ENCODE data around the gene RAPGEF6.

Gene RAPGEF6, protein sequence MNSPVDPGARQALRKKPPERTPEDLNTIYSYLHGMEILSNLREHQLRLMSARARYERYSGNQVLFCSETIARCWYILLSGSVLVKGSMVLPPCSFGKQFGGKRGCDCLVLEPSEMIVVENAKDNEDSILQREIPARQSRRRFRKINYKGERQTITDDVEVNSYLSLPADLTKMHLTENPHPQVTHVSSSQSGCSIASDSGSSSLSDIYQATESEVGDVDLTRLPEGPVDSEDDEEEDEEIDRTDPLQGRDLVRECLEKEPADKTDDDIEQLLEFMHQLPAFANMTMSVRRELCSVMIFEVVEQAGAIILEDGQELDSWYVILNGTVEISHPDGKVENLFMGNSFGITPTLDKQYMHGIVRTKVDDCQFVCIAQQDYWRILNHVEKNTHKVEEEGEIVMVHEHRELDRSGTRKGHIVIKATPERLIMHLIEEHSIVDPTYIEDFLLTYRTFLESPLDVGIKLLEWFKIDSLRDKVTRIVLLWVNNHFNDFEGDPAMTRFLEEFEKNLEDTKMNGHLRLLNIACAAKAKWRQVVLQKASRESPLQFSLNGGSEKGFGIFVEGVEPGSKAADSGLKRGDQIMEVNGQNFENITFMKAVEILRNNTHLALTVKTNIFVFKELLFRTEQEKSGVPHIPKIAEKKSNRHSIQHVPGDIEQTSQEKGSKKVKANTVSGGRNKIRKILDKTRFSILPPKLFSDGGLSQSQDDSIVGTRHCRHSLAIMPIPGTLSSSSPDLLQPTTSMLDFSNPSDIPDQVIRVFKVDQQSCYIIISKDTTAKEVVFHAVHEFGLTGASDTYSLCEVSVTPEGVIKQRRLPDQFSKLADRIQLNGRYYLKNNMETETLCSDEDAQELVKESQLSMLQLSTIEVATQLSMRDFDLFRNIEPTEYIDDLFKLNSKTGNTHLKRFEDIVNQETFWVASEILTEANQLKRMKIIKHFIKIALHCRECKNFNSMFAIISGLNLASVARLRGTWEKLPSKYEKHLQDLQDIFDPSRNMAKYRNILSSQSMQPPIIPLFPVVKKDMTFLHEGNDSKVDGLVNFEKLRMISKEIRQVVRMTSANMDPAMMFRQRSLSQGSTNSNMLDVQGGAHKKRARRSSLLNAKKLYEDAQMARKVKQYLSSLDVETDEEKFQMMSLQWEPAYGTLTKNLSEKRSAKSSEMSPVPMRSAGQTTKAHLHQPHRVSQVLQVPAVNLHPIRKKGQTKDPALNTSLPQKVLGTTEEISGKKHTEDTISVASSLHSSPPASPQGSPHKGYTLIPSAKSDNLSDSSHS (N-terminal part only)

DNA sequence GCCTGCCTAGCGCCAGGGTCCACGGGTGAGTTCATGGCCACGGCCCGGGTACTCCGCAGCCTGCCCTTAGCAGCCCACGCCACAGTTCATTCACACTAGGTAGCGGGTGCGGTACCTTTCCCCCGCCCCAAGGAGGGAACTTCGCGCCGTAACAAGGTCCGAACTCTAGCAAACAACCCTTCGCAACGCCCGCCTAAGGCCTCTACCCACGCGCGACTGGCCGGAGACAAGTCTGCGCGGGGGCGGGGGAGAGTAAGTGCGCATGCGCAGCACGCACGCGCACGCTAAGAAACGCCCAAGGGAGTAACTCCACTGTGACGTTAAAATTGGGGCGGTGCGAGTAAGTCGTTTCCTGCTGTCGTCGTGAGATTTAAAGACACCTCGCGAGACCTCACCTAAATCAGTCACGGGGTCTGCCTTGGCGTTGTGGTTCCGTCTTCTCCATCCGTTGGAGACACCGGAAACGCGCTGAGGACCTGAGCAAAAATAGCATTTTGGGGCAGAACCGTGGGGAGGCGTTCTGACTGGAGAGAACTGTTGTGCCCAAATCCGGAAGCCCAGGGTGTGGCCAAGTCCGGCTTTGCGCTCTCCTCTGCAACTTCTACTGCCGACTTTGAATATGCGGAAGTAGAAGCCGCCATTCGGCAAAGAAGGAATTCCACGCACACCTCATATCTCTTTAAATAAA, at the start of gene RAPGEF6:
Gene RAPGEF6 (minus strand): TSS at position 234 of the 688 bp plus-strand sequence. CDS start 199 bp downstream, at position 35.
- Histone ChIP-seq H3K79me2 (ENCODE audit: low read length) (peaks cover 49% of the 10 kb centered on the region), H2AFZ (ENCODE audit: low read depth, low read length) (peak within 1 kb of the TSS; percentile 70; the same call in 1 of the 2 replicates)

DNA sequence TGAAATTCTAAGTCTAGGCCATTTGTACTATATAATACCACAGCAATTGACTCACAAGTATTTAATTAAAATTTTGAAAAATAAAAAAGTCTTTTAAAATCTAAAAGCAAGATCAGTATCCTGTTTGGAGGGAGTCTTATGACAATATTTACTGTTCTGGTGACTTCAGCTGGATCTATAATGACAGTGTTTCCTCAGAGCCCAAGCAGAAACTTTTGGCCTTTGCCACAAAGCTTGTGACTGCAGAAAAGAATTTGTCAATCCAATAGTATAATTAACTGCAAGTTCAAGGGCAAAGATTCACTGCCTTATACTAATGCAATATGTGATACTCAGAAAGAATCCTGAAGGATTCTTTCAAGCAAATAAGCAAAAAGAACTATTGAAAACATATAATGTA, 49.6 kb upstream of the RAPGEF6 start:
- Histone ChIP-seq H3K4me3 (ENCODE audit: low read length) (no peak overlapping the region), H3K4me2 (ENCODE audit: low read length) (no peak overlapping the region), H2AFZ (ENCODE audit: low read depth, low read length) (no peak overlapping the region), H3K9ac (ENCODE audit: low read length) (no peak overlapping the region), H3K79me2 (ENCODE audit: low read length) (no peaks in the 10 kb centered on the region), H3K27me3 (ENCODE audit: low read depth, low read length) (no peaks in the 10 kb centered on the region), H3K27ac (ENCODE audit: low read length) (no peak overlapping the region), H3K4me1 (ENCODE audit: low read length) (no peaks in the 10 kb centered on the region), H3K9me3 (ENCODE audit: insufficient read depth, low read length) (no peaks in the 10 kb centered on the region), H3K36me3 (replicated peaks; ENCODE audit: low read depth, low read length) (peaks cover 2% of the 10 kb centered on the region), H4K20me1 (ENCODE audit: insufficient read depth, low read length) (no peaks in the 10 kb centered on the region)
- no peak for TF ChIP-seq EZH2phosphoT487 (IDR thresholded peaks at IDR 0.05; ENCODE audit: low read depth)
- TF ChIP-seq, protein P1, sequence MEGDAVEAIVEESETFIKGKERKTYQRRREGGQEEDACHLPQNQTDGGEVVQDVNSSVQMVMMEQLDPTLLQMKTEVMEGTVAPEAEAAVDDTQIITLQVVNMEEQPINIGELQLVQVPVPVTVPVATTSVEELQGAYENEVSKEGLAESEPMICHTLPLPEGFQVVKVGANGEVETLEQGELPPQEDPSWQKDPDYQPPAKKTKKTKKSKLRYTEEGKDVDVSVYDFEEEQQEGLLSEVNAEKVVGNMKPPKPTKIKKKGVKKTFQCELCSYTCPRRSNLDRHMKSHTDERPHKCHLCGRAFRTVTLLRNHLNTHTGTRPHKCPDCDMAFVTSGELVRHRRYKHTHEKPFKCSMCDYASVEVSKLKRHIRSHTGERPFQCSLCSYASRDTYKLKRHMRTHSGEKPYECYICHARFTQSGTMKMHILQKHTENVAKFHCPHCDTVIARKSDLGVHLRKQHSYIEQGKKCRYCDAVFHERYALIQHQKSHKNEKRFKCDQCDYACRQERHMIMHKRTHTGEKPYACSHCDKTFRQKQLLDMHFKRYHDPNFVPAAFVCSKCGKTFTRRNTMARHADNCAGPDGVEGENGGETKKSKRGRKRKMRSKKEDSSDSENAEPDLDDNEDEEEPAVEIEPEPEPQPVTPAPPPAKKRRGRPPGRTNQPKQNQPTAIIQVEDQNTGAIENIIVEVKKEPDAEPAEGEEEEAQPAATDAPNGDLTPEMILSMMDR (IDR thresholded peaks at IDR 0.05; ENCODE audit: low read depth, low read length), result no peak

More for the DNA sequence above, at the start of gene RAPGEF6:
- Histone ChIP-seq H3K9ac (ENCODE audit: low read length) (peak within 1 kb of the TSS; percentile 98), H3K27me3 (ENCODE audit: low read depth, low read length) (no peaks in the 10 kb centered on the region), H3K4me3 (ENCODE audit: low read length) (peak within 1 kb of the TSS; percentile 100), H3K4me2 (ENCODE audit: low read length) (peak within 1 kb of the TSS; percentile 94), H4K20me1 (ENCODE audit: insufficient read depth, low read length) (peaks cover 29% of the 10 kb centered on the region), H3K27ac (ENCODE audit: low read length) (peak within 1 kb of the TSS; percentile 99), H3K4me1 (ENCODE audit: low read length) (peaks cover 20% of the 10 kb centered on the region), H3K9me3 (ENCODE audit: insufficient read depth, low read length) (no peaks in the 10 kb centered on the region), H3K36me3 (replicated peaks; ENCODE audit: low read depth, low read length) (peaks cover 9% of the 10 kb centered on the region)
- TF ChIP-seq, protein P1 (IDR thresholded peaks at IDR 0.05; ENCODE audit: low read depth, low read length), result no peak
- no peak for TF ChIP-seq EZH2phosphoT487 (IDR thresholded peaks at IDR 0.05; ENCODE audit: low read depth)

DNA sequence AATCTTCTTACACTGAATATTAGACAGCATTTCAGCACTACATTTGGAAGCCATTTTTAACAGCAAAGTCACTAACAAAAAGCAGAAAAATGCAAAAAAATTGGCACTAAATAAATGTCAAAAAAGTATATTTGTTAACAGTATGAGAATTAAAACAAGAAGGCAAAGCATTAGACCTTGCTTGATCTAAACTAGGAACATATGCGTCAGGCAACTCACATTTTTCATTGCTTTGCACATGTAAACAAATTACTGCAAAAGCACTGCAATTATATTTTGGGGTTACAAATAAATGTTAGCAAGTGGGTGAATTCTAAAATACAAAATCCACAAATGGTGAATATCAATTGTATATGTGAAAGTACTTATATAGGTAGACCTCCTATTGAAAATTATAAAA, 49.0 kb upstream of the RAPGEF6 start:
- H3K79me2 ChIP-seq (ENCODE audit: low read length), result no peaks in the 10 kb centered on the region
- H3K9ac ChIP-seq (ENCODE audit: low read length), result no peak overlapping the region
- H4K20me1 ChIP-seq (ENCODE audit: insufficient read depth, low read length), result no peaks in the 10 kb centered on the region
- H3K4me2 ChIP-seq (ENCODE audit: low read length), result no peak overlapping the region
- no peaks in the 10 kb centered on the region for H3K9me3 ChIP-seq (ENCODE audit: insufficient read depth, low read length)
- no peak overlapping the region for H3K27ac ChIP-seq (ENCODE audit: low read length)
- H3K4me1 ChIP-seq (ENCODE audit: low read length), result no peaks in the 10 kb centered on the region
- H3K36me3 ChIP-seq (replicated peaks; ENCODE audit: low read depth, low read length), result peaks cover 2% of the 10 kb centered on the region
- H3K4me3 ChIP-seq (ENCODE audit: low read length), result no peak overlapping the region
- no peak for TF ChIP-seq EZH2phosphoT487 (IDR thresholded peaks at IDR 0.05; ENCODE audit: low read depth)
- TF ChIP-seq, protein P1 (IDR thresholded peaks at IDR 0.05; ENCODE audit: low read depth, low read length), result no peak
- no peaks in the 10 kb centered on the region for H3K27me3 ChIP-seq (ENCODE audit: low read depth, low read length)
- no peak overlapping the region for H2AFZ ChIP-seq (ENCODE audit: low read depth, low read length)
